ENCODE measurements around the gene GALT.

Gene GALT

DNA sequence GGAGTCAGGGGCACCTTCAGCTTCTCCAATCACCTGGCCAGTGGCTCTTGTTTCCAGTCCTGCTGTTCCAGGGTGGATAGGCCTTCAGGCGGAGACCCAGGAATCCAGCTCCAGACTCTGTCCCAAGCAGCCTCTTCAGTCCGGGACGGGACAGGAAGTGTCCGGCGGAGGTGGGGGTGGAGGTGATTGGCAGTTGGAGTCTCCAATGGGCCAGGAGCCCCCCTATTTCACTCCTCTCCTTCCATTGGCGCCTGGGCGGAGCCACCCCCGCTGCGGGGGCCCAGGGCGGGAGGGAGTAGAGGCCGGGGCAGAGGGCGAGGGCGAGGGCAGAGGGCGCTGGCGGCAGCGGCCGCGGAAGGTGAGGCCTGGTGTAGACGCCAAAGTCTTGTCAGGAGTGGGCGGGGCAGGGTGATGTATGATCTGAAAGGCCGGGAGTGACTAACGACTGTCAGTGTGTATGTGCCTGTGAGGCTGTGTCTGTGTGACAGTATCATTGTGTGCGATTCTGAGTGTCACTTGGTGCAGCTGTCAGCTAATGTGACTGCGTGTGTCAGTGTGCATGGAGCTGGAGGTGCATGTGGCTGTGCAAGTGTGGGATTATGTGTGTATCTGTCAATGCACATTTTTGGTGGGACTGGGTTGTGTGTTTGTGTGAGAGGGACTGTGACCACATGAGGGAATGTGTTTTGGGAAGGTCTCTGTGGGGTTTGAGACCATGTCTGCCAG lies 5.6 kb downstream of the GALT start, which contains the start of gene IL11RA:
Gene IL11RA (plus strand): TSS at position 310 of the 726 bp plus-strand sequence. CDS start 3,033 bp downstream, outside the sequence.
- Histone ChIP-seq H2BK12ac (ENCODE audit: low read length in 2 of 2) (peak within 1 kb of the TSS; percentile 69 to 88), H3K79me1 (replicated peaks; ENCODE audit: low read length, poor library complexity, severe bottlenecking) (peaks cover 29% of the 10 kb centered on the region), H3K23ac (ENCODE audit: low read length in 2 of 2) (peak within 1 kb of the TSS in 1 of 2 experiments; percentile 73), H2AFZ (ENCODE audit: low read depth, low read length) (peak within 1 kb of the TSS; percentile 46), H3K4me2 (ENCODE audit: low read length, poor library complexity, severe bottlenecking) (peak within 1 kb of the TSS; percentile 77), H3K9ac (ENCODE audit: low read length) (peak within 1 kb of the TSS; percentile 83), H3K9me3 (ENCODE audit: control insufficient read depth, low read length) (no peaks in the 10 kb centered on the region), H3K27me3 (ENCODE audit: control insufficient read depth in 1 of 2, insufficient read depth in 1 of 2, low read length in 2 of 2) (no peaks in the 10 kb centered on the region), H2BK15ac (ENCODE audit: low read depth, poor library complexity, severe bottlenecking) (peak within 1 kb of the TSS; percentile 68), H2BK5ac (ENCODE audit: low read depth, low read length, poor library complexity, severe bottlenecking) (no peak within 1 kb of the TSS), H3K4me3 (ENCODE audit: insufficient read depth in 1 of 2, low read depth in 1 of 2, low read length in 2 of 2) (peak within 1 kb of the TSS; percentile 57 to 82), H4K8ac (ENCODE audit: low read length) (peak within 1 kb of the TSS; percentile 73), H3K4ac (ENCODE audit: low read depth in 1 of 2, low read length in 2 of 2) (peak within 1 kb of the TSS; percentile 51 to 85), H2BK120ac (ENCODE audit: low read depth, low read length) (no peak within 1 kb of the TSS), H3K4me1 (ENCODE audit: control insufficient read depth, insufficient read depth, low read depth, low read length) (peaks cover 40% of the 10 kb centered on the region), H3K36me3 (ENCODE audit: control insufficient read depth in 1 of 2, insufficient read depth in 2 of 2, low read depth in 1 of 2, low read length in 2 of 2) (peaks cover 29 to 33% of the 10 kb centered on the region in 2 experiments), H2AK5ac (ENCODE audit: low read length, severe bottlenecking) (peak within 1 kb of the TSS; percentile 6), H3K14ac (ENCODE audit: low read length in 2 of 2) (peak within 1 kb of the TSS in 1 of 2 experiments; percentile 88), H4K91ac (ENCODE audit: low read length) (peak within 1 kb of the TSS; percentile 77), H3K27ac (ENCODE audit: low read length, poor library complexity, severe bottlenecking) (peak within 1 kb of the TSS; percentile 74), H3K18ac (ENCODE audit: low read depth in 1 of 2, low read length in 2 of 2) (peak within 1 kb of the TSS; percentile 75 to 94)
- WGBS, result under 1% methylated on average over 21 of the region's 24 CpGs
- DNase-seq, result peak; percentile 88

DNA sequence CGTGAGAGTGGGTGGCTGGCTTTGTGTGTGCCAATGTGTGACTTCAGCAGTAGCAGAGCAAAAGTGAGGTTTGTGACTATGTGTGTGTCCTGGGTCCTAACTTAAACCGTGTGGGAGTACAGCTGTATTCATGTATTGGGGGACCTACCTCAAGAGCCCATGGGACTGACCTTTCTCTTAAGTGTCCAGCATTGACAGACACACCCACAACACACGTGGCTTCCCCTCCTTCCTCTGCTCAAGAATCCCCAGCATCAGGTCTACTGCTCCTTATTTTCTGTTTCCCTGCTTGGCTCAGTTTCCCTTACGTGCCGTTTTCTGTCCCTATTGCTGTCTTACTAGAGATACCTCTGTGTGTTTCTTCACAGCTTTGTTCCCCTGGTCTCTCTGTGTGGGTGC lies 6.1 kb downstream of the GALT start:
- Histone ChIP-seq H3K36me3 (ENCODE audit: control insufficient read depth in 1 of 2, insufficient read depth in 2 of 2, low read depth in 1 of 2, low read length in 2 of 2) (peaks cover 29 to 33% of the 10 kb centered on the region in 2 experiments), H3K79me1 (replicated peaks; ENCODE audit: low read length, poor library complexity, severe bottlenecking) (peaks cover 27% of the 10 kb centered on the region), H3K4me1 (ENCODE audit: control insufficient read depth, insufficient read depth, low read depth, low read length) (peaks cover 34% of the 10 kb centered on the region), H3K4me3 (ENCODE audit: insufficient read depth in 1 of 2, low read depth in 1 of 2, low read length in 2 of 2) (peak overlapping the region in 1 of 2 experiments; percentile 82), H2BK120ac (ENCODE audit: low read depth, low read length) (no peak overlapping the region), H3K9me3 (ENCODE audit: control insufficient read depth, low read length) (no peaks in the 10 kb centered on the region), H3K9ac (ENCODE audit: low read length) (peak overlapping the region; percentile 83), H3K18ac (ENCODE audit: low read depth in 1 of 2, low read length in 2 of 2) (peak overlapping the region; percentile 1 to 94), H3K4me2 (ENCODE audit: low read length, poor library complexity, severe bottlenecking) (peak overlapping the region; percentile 77), H3K27me3 (ENCODE audit: control insufficient read depth in 1 of 2, insufficient read depth in 1 of 2, low read length in 2 of 2) (no peaks in the 10 kb centered on the region), H2AK5ac (ENCODE audit: low read length, severe bottlenecking) (no peak overlapping the region), H2BK12ac (ENCODE audit: low read length in 2 of 2) (peak overlapping the region; percentile 69 to 88), H2AFZ (ENCODE audit: low read depth, low read length) (no peak overlapping the region), H3K4ac (ENCODE audit: low read depth in 1 of 2, low read length in 2 of 2) (peak overlapping the region; percentile 37 to 85), H2BK5ac (ENCODE audit: low read depth, low read length, poor library complexity, severe bottlenecking) (no peak overlapping the region), H2BK15ac (ENCODE audit: low read depth, poor library complexity, severe bottlenecking) (peak overlapping the region; percentile 68), H4K91ac (ENCODE audit: low read length) (peak overlapping the region; percentile 77), H4K8ac (ENCODE audit: low read length) (peak overlapping the region; percentile 0), H3K23ac (ENCODE audit: low read length in 2 of 2) (peak overlapping the region in 1 of 2 experiments; percentile 73), H3K14ac (ENCODE audit: low read length in 2 of 2) (peak overlapping the region in 1 of 2 experiments; percentile 88), H3K27ac (ENCODE audit: low read length, poor library complexity, severe bottlenecking) (no peak overlapping the region)
- 41% methylated on average over 5 of the region's 5 CpGs for WGBS
- DNase-seq, result no peak

DNA sequence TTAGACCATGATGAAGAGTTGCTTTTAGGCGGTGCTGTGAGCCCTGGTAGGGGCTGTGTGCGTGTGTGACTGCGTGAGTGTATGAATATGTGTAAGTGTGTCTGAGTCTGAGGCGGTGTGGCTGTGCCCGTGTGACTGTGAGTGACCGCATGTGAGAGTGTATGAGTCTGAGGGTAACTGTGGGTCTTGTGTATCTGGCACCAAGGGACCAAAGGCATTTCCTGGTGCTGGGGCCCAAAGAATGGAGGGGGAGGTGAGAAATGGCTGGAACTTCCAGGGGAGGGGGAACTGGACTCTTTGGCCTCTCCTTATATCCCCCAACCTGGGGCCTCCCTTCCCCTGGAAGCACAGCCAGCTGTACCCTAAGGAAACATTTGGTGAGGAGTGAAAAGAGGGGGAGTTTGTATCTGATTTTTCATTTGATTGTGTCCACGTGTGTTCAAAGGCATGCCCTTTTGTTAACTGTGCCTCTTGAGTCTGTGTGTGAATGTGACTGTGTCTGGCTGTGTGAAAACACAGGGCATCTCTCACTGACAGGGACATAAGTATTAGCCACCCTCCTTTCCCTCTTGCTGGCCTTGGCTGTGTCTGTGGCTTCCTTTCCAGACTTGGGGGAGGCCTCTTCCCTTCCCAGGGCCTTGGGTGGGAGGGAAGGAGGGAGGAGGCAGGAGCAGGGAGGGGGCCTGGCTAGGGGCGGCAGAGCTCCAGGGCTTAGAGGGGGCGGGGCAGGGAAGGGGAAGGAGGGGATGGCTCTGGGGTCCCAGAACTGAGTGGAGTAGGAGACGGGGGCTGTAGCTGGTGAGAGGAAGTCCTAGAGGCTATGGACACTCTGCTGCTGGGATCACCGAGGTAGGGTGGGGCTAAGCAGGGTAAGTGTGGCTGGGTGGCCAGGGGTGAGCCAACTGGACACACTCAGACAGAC lies 6.9 kb downstream of the GALT start:
- Histone ChIP-seq H2AK5ac (ENCODE audit: low read length, severe bottlenecking) (no peak overlapping the region), H3K4ac (ENCODE audit: low read depth in 1 of 2, low read length in 2 of 2) (peak overlapping the region; percentile 25 to 85), H4K91ac (ENCODE audit: low read length) (peak overlapping the region; percentile 77), H2BK5ac (ENCODE audit: low read depth, low read length, poor library complexity, severe bottlenecking) (no peak overlapping the region), H2AFZ (ENCODE audit: low read depth, low read length) (peak overlapping the region; percentile 29), H3K27ac (ENCODE audit: low read length, poor library complexity, severe bottlenecking) (no peak overlapping the region), H3K27me3 (ENCODE audit: control insufficient read depth in 1 of 2, insufficient read depth in 1 of 2, low read length in 2 of 2) (no peaks in the 10 kb centered on the region), H3K4me1 (ENCODE audit: control insufficient read depth, insufficient read depth, low read depth, low read length) (peaks cover 27% of the 10 kb centered on the region), H3K9me3 (ENCODE audit: control insufficient read depth, low read length) (no peaks in the 10 kb centered on the region), H3K9ac (ENCODE audit: low read length) (peak overlapping the region; percentile 83), H2BK120ac (ENCODE audit: low read depth, low read length) (no peak overlapping the region), H4K8ac (ENCODE audit: low read length) (peak overlapping the region; percentile 73), H3K4me2 (ENCODE audit: low read length, poor library complexity, severe bottlenecking) (no peak overlapping the region), H2BK15ac (ENCODE audit: low read depth, poor library complexity, severe bottlenecking) (no peak overlapping the region), H3K14ac (ENCODE audit: low read length in 2 of 2) (peak overlapping the region in 1 of 2 experiments; percentile 88), H3K4me3 (ENCODE audit: insufficient read depth in 1 of 2, low read depth in 1 of 2, low read length in 2 of 2) (peak overlapping the region in 1 of 2 experiments; percentile 82), H2BK12ac (ENCODE audit: low read length in 2 of 2) (peak overlapping the region; percentile 69 to 88), H3K23ac (ENCODE audit: low read length in 2 of 2) (peak overlapping the region in 1 of 2 experiments; percentile 73), H3K79me1 (replicated peaks; ENCODE audit: low read length, poor library complexity, severe bottlenecking) (peaks cover 19% of the 10 kb centered on the region), H3K18ac (ENCODE audit: low read depth in 1 of 2, low read length in 2 of 2) (peak overlapping the region; percentile 1 to 94), H3K36me3 (ENCODE audit: control insufficient read depth in 1 of 2, insufficient read depth in 2 of 2, low read depth in 1 of 2, low read length in 2 of 2) (peaks cover 24 to 30% of the 10 kb centered on the region in 2 experiments)
- peak; percentile 59 for DNase-seq
- WGBS, result 51% methylated on average over 10 of the region's 11 CpGs

All from mesenchymal stem cell (in vitro differentiated cells and primary cell).